HUES6 (cell line): ENCODE measurements around the gene ZNF749.
"Not testable (repeated sequence)": the region's sequence is repeated elsewhere in the genome, so short reads cannot be mapped to it uniquely, and the experiment has no call there.

Experiments
- H3K27ac ChIP-seq: 2 replicates; pipeline ENCODE4 v1.7.0; 2013; ENCODE audit warnings: low read depth, mild to moderate bottlenecking, low read length, inconsistent platforms
- H3K27me3 ChIP-seq: 2 replicates; pipeline ENCODE4 v1.6.1; 2013; ENCODE audit warnings: low read length; ENCODE audit not compliant: control insufficient read depth, insufficient read depth
- H3K36me3 ChIP-seq: 2 replicates; pipeline ENCODE4 v1.6.1; 2013; ENCODE audit warnings: low read length; ENCODE audit not compliant: control insufficient read depth, insufficient read depth
- H3K4me1 ChIP-seq: 2 replicates; pipeline ENCODE4 v1.6.1; 2013; ENCODE audit warnings: low read length; ENCODE audit not compliant: control insufficient read depth, insufficient read depth
- H3K4me3 ChIP-seq: 2 replicates; pipeline ENCODE4 v1.5.1; 2013; ENCODE audit warnings: low read depth, low read length
- H3K9ac ChIP-seq: one replicate; pipeline ENCODE4 v1.6.1; 2013; ENCODE audit warnings: mild to moderate bottlenecking, low read length
- H3K9me3 ChIP-seq: 2 replicates; pipeline ENCODE4 v1.6.1; 2013; ENCODE audit warnings: low read depth, low read length; ENCODE audit not compliant: control insufficient read depth, insufficient read depth

The ZNF749 gene

GRCh38 chr19:57473646-57474045 is 38.5 kb downstream of the ZNF749 start:
- Histone ChIP-seq H3K9me3 (peaks cover 76% of the 10 kb centered on the region), H3K4me1 (no peaks in the 10 kb centered on the region), H3K36me3 (peaks cover 44% of the 10 kb centered on the region), H3K27me3 (no peaks in the 10 kb centered on the region), H3K27ac (no peak overlapping the region), H3K4me3 (no peak overlapping the region), H3K9ac (no peak overlapping the region)

- Histone ChIP-seq H3K9me3 (peaks cover 63% of the 10 kb centered on the region), H3K4me1 (no peaks in the 10 kb centered on the region), H3K4me3 (peak within 1 kb of the TSS; percentile 83), H3K9ac (peak within 1 kb of the TSS; percentile 59), H3K27me3 (no peaks in the 10 kb centered on the region), H3K36me3 (peaks cover 38% of the 10 kb centered on the region), H3K27ac (no peak within 1 kb of the TSS)
Measured at GRCh38 chr19:57477191-57478008, 42.3 kb downstream of the ZNF749 start, which contains the start of gene ZNF772. TSS of gene ZNF772 (minus strand) at chr19:57477566. CDS start at chr19:57477309, 257 bp downstream.

GRCh38 chr19:57487477-57488298 is 52.6 kb downstream of the ZNF749 start, which contains the start of gene ZNF419:
TSS of gene ZNF419 (plus strand) at chr19:57487750. CDS start at chr19:57487951, 201 bp downstream.
- Histone ChIP-seq H3K9me3 (peaks cover 11% of the 10 kb centered on the region), H3K36me3 (peaks cover 22% of the 10 kb centered on the region), H3K4me3 (peak within 1 kb of the TSS; percentile 76), H3K9ac (peak within 1 kb of the TSS; percentile 72)
- H3K4me1 ChIP-seq, H3K27ac ChIP-seq, H3K27me3 ChIP-seq: not testable (repeated sequence)

- not testable (repeated sequence) for H3K27me3 ChIP-seq, H3K4me1 ChIP-seq, H3K27ac ChIP-seq, H3K9ac ChIP-seq
- Histone ChIP-seq H3K36me3 (peaks cover 28% of the 10 kb centered on the region), H3K4me3 (peak overlapping the region; percentile 46), H3K9me3 (peaks cover 11% of the 10 kb centered on the region)
Measured at GRCh38 chr19:57488299-57488644, 53.1 kb downstream of the ZNF749 start.
